ENCODE data around the gene CMYA5.

The CMYA5 gene

DNA sequence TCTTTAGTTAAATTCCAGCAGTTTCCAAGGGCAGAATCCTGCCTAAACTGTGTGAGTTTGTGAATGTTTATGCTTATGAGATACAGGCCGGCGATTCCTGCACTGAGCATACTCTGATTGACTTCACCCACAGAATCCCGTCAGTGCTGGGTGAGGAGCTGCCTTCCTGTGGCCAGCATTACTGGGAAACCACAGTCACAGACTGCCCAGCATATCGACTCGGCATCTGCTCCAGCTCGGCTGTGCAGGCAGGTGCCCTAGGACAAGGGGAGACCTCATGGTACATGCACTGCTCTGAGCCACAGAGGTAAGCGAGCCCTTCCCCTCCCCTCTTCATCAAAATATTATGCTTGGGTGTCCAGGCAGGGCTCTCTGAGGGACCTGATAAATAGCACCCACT is 103.7 kb downstream of the CMYA5 start:
- no peak for DNase-seq (ENCODE audit: low read depth in 2 of 2, low spot score in 1 of 2)

DNA sequence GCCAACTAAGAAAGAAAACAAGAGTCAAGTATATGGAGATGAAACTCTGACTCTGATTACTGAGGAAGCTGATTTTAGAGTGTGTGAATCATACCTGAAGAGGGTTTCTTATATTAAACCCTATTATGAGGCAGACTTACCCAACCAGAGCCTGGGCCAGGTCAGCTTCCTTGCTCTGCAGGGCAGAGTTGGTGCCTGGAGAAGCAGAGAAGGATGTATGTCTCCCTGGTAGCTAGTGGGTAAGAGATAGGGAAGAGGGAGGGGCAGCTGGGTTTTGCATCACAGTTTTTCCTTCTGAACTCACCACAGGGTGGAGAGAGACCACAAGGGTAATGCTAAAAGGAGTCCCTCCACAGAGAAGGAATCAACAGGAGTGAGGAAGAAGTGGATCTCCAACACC is 104.1 kb downstream of the CMYA5 start:
- DNase-seq (ENCODE audit: low read depth in 2 of 2, low spot score in 1 of 2) = no peak

DNA sequence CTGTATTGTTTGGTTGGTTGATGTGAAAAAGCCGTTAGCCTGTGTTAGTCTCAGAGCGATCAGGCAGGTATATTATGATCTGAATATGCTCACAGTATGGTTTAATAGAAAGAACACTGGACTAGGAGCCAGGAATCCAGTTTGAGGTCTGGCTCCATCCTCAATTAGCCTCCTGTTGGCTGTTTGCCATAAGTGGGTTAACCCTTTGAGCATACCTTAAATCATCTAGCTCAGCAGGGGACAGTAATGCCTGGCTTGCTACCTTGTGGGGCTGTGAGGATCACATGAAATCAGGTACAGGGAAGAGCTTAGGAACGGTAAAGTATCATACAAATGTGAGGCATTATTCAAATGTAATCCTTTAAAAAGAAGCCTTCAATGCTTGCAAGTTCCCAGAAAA is 104.7 kb downstream of the CMYA5 start:
- no peak for DNase-seq (ENCODE audit: low read depth in 2 of 2, low spot score in 1 of 2)

DNA sequence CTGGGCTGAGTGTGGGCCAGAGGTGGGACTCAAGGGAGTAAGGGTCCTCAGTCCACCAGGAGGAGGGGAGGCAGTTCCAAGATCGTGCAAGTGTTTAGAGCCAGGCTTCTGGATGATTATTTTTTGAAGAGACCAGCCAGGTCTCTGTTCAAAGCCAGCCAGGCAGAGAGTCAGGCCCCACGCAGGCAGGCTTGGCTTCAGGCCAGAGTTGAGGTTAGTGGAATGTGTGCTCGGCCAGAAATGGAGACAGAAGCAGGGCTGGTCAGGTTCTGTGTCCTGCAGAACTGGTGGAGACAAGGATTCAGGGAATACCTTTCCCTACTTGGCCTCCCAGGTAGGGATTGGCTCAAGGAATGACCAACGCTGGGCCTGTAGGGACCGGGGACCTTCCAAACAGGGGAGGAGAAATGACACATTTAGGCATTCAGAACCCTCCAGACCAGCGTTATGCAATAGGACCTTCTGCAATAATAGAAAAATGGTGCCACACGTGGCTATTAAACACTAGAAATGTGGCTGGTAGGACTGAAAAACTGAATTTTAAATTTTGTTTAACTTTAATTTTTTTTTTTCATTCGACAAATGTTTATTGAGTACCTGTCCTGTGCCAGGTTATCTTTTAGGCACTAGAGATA is 106.2 kb downstream of the CMYA5 start:
- no peak for DNase-seq (ENCODE audit: low read depth in 2 of 2, low spot score in 1 of 2)

DNA sequence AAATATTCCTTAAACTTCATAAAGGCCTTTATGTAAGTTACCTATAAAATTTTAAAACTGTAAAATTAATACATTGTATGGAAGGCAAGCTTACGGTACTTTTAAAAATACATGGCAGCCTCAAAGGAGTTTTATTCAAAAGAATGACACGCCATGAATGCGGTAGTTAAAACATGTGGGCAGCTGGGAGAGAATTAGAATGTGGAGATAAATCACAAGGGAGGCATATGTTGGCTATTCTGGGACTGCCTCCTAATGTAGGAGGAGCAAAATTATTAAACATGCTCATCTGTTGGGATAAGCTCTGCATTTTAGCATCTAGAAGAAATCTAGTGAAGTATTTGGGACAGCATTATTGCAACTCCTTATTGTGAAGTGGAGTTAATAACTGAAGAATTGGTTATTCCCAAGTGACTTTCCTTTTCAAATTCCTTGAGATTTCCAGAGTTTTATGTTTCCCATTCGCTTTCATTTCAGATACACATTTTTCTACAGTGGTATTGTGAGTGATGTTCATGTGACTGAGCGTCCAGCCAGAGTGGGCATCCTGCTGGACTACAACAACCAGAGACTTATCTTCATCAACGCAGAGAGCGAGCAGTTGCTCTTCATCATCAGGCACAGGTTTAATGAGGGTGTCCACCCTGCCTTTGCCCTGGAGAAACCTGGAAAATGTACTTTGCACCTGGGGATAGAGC is 109.4 kb downstream of the CMYA5 start:
- no peak for DNase-seq (ENCODE audit: low read depth in 2 of 2, low spot score in 1 of 2)

DNA sequence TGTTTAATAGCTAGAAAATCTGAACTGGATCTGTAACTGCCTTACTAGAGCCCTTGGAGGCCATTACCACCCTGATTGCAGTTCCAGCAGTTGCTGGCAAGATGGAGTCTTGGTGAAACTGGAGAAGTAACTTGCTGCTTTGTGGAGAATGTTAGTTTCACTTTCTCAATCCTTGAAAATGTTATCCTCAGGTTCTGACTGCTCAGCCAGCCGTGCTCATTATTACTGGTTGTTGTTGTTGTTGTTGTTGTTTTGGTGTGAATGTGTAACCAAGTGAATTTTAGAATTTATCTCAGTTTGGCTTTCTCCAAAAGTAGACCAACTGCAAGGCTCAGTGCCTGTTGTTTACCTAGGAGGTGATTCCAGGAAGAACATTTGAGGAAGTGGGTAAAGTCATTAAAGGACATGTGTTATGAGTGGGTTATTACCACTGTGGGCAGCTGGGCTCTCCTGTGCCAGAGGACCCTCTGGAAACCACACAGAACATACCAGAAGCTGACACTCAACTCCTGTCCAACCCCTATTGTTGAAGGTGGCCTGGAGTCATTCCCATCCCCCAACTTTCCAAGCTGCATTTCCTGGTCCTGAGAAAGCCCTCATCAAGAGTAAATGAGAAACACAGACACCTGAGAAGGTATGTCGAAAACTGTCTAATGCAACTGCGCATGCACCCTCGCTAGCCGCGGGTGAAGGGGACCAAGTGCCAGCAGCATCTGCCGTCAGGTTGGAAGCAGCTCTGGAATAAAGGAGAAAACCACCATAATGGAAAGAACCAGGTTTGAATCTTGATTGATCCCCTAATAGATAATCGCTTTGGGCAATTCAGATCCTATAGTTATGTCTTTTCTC is 111.6 kb downstream of the CMYA5 start:
- DNase-seq (ENCODE audit: low read depth in 2 of 2, low spot score in 1 of 2) = no peak

DNA sequence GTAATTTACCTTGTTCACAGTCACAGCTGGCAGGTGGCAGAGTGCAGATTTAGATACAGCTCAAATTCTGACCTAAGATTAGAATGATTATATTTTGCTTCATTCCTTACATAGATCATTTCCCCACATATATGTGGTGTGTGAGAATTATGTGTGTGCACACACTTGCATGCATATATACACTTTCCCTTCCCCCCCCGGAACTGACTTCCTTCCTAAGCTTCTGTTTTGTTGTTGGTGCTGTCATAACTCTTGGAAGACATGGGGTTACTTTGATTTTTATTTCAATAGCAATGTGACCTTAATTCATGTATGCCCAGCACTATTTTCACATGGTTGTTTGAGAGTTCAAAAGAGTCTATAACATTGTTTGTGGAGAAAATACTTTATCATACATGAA is 112.8 kb downstream of the CMYA5 start:
- no peak for DNase-seq (ENCODE audit: low read depth in 2 of 2, low spot score in 1 of 2)

DNA sequence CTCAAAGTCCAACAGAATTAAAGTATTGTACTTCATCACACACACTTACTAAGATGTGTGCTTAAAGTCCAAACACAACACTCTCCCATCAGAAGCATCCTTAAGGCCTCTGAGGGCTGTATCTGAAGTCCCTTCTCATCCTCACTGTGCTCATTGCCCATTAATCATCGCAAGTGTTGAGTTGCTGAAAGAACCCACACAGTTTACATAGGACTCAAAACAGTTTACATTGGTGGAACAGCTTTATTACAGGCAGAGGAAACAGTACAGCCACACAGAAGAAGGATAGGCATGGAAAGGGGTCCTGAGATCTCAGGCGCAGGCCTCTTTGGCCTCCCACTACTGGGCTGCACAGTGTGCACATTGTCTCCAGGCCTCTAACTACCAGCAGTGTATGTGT is 113.4 kb downstream of the CMYA5 start:
- no peak for DNase-seq (ENCODE audit: low read depth in 2 of 2, low spot score in 1 of 2)

DNA sequence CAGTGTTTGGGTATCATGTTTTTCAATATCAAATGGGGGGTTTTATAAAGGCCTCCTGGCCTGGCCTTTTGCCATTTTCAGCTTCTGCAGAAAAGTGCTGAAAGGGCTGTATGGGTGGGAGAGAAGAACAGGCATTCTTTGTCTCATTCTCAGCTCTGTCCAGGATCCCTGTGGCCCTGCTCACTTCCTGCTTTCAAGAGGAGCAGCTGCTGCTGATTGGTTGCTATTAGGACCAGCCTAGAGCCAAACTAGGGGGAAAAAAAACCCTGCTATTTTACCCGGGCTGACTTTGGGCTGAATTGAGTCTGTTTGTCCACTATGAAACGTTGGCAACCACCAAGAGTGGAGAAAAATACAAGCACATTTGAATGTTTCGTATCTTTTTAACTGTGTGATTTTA is 117.1 kb downstream of the CMYA5 start:
- DNase-seq (ENCODE audit: low read depth in 2 of 2, low spot score in 1 of 2) = no peak

DNA sequence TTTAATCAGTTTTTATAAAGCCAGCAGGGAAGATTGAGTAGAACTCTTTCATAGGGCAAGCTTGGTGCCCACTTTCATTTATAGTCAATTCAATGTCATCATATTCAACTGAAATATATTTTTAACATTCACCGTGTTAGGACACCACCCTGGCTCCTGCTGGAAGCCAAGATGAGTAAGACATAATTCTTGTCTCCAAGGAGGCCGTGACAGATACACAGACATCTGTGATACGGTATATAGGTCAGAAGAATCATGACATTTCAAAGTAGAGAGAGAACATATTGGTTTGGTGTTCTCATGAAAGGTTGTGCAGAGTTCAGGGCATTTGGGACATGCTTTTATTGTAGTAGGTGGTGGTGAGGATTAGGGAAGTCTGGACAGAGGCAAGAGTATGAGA is 120.1 kb downstream of the CMYA5 start:
- no peak for DNase-seq (ENCODE audit: low read depth in 2 of 2, low spot score in 1 of 2)

DNA sequence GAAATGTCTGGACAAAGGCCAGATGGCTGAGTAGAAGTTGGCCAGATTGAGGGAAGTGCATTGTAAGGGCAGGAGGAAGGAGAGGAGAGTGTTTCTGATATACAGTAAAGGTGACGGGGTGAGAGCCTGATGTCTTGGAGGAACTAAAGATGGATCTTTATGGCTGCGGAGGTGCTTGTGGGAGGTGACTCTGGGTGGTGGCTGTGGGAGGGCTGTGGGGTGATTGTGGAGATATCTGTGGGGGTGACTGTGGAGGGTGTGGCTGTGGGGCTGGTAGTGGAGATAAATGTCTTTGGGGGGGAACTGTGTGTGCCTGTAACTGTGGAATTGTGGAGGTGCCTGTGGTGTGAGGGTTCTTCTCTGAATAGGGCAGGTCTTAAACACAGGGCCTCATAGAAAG is 121.4 kb downstream of the CMYA5 start:
- no peak for DNase-seq (ENCODE audit: low read depth in 2 of 2, low spot score in 1 of 2)

DNA sequence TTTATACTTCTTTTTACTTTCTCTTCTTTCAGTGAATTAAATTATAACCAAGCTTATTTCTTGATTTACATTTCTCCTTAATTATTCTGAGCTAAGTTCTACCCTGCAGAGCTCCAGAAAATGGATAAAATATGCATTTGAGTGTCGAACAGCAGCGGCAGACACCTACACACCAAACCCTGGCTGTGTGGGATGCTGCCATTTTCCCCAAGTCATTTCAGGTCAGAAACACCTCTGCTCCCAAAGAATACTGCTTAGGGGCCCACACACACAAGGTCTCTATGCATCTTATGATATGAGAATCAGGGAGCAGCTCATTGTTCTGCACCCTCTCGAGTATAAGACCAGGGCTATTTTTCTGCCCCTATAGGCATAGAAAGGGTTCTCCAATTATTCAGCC is 122.3 kb downstream of the CMYA5 start:
- no peak for DNase-seq (ENCODE audit: low read depth in 2 of 2, low spot score in 1 of 2)

DNA sequence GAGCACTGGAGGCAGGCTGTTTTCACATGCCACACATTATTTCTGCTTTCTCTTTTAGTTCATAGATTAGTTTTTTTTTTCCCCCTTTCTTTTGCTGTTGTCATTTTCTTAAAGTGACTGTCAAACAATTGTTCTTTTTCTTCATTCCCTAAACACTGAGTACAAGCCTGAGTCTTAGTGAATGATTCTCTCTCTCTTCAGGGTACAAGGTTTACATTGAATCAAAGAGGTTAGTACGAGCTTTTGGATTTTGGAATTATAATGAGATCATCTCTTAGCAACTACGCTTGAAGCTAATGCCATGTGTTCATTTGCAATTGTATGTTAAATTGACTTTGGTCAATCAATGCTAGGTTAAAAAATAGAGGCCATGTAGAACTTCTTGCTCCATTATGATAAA is 125.1 kb downstream of the CMYA5 start:
- no peak for DNase-seq (ENCODE audit: low read depth in 2 of 2, low spot score in 1 of 2)

DNA sequence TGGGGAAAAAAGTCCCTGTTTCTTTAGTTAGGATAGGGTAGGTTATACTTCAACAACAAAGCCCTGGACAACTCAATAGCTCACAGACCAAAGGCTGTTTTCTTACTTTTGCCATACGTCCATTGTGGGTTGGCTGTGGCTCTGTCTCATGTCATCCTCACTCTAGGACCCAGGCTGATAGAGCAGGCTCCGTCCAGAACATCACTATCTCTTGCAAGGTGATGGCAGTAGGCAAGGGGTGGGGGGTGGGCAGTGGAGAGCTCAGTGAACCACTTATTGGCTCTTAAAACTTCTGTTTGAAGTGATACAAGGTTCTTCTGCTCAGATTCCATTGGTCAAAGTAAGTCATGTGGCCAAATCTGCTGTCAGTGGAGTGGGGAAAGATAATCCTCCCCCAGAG is 126.4 kb downstream of the CMYA5 start:
- DNase-seq (ENCODE audit: low read depth in 2 of 2, low spot score in 1 of 2) = no peak

DNA sequence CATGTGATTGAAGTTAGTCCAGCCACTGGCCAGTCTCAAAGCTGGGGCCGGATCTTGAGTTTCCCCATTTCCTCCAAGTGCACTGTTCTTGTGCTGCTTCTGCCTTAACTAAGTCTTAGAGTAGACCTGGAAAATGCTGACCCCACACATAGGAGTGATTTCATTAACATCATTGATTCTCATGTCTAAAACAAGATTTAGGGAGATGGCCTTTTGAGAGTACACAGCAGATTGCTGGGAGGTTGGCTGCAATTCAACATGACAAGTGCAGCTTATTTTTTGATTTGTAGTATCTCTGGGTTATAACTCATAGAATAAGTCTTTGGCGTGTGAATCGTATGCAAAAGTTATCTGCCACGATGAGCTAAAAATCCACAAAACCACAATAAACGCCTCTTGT is 131.0 kb downstream of the CMYA5 start:
- no peak for DNase-seq (ENCODE audit: low read depth in 2 of 2, low spot score in 1 of 2)

DNA sequence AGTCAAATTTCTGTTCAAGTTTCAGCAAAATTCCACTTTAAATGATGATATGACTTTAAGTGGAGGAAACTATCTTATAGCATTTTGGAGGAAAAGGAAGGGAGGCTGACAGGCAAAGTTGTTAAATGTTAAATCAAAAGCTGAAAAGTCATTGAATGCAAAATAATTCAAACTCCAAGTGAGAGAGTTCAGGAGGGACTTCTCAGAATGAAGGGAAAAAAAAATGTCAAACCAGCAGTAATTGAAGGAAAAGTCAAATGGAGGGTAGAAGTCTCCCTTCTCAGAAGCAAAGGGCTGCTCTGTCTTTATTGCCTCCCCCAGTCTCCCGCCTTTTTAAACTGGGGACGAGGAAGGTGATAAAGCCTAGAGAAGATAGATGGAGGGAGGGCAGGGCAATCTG is 134.8 kb downstream of the CMYA5 start:
- no peak for DNase-seq (ENCODE audit: low read depth in 2 of 2, low spot score in 1 of 2)

DNA sequence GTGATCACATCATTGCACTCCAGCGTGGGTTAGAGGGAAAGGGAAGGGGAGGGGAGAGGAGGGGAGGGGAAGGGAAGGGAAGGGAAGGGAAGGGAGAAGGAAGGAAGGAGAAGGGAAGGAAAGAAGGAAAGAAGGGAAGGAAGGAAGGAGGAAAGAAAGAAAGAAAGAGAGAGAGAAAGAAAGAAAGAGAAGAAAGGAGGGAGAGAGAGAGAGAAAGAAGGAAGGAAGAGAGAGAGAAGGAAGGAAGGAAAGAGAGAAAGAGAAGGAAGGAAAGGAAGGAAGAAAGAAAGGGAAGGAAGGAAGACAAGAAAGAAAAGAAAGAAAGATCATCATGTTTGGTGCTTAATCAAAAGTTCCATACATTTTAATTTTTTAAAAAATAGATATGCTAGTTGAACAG is 136.2 kb downstream of the CMYA5 start:
- DNase-seq (ENCODE audit: low read depth in 2 of 2, low spot score in 1 of 2) = no peak

DNA sequence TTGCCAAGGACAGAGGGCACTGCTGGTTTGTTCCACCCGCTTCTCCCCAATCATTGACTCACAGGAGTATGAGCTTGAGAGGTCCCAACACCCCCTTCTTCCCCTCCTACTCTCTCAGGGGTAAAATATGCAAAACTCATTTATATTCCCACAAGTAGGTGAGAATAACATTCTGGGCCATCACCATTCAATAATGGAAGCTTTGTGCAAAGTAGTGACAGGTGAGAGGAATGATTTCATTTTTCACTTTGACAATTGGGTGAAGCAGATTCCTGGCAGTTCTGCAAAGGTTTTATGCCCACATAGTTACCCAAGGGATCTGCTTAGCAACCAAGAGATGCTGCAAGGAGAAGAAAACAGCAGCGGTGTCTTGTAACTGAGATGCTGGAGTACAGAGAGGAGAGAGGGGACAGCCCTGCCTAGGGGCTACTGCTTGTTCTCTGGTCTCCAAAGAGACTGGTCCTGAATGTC is 137.6 kb downstream of the CMYA5 start:
- DNase-seq (ENCODE audit: low read depth in 2 of 2, low spot score in 1 of 2) = no peak

DNA sequence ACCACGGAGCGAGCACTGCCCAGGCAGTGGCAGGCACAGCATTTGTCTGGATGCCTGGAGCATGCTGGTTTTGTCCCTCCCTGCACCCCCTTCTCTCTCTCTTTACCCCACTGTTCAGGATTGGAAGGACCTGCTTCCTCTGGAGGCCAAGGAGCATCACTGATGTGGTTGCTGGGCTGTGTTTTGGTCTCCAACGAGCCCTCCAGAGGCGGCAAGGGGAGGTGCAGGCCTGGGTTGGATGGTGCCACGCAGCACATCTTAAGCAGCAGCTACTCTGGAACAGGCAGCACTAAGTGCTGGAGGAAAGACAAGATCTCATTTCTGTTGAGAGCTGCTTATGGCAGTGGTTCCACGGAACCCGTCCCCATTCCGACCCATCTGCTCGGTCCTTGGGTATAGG is 139.6 kb downstream of the CMYA5 start:
- DNase-seq (ENCODE audit: low read depth in 2 of 2, low spot score in 1 of 2) = no peak

DNA sequence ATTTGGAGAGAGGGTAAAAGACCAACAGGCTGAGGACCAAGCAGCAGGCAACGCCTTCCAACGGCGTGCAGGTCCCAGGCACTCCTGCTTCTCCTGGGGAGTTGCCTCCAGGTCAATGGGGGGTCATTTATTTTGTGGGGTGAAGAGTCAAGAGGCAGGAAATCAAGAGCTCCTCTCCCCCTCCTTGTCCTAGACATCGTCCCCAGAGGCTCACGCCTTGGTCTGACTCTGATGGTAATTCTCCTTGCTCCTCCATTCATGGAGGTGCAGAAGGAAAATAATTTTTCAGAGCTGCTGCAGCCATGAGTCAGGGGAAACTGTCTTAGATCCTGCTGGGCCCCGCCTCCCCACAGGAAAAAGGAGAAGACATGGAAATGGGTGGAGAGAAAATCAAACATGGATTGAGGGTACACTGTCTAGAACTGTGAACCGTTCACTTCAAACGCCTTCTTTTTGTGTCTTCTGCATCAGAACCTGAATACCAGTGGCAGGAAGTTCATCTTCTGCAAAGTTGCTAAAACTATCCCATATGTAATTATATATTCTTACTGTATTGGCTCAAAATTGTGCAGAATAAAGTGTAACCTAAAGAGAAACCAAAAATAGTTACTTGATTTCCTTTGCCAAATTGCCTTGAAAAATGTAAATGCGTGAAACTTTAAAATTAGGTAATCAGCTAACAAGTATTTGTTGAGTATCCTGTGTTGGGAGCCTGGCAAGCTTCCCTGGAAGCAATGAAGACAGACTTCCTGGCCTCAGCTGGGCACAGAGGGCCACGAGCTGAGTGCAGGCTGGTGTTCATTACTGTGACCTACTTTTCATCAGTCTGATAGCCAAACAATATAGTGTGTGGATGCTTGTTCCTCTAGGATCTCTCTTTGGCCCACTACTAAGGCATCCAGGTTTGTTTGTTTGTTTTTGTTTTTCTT is 142.0 kb downstream of the CMYA5 start:
- no peak for DNase-seq (ENCODE audit: low read depth in 2 of 2, low spot score in 1 of 2)

DNA sequence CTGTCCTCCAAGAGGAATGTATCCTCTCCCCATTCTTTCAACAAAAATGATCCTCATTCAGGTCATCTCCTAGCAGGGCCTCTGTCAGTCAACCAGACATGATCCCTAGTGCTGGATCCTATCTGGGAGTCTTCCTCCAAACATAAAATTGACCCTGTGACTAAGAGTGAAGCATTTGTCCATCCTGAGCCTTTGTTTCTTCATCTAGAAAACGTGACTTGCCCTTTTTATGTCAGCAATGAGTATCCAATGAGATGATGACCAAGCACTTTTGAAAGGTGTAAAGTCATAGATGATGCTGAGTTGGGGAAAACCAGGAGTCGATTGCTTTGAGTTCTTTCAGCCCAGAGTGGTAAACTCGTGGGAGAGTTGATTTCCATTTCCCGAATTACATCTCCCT is 143.3 kb downstream of the CMYA5 start:
- DNase-seq (ENCODE audit: low read depth in 2 of 2, low spot score in 1 of 2) = no peak
